HG02870 (cell line): ENCODE data around the gene GYPB.
"Not testable (repeated sequence)": the region's sequence is repeated elsewhere in the genome, so short reads cannot be mapped to it uniquely, and the experiment has no call there.

Experiments
- ATAC-seq: cut with Tn5 transposase; IDR thresholded peaks from one replicate; pipeline ENCODE4 v1.9.1; 2021; ENCODE audit warnings: mild to moderate bottlenecking, moderate library complexity; ENCODE audit not compliant: unreplicated experiment

Gene GYPB

GRCh38 chr4:144019277-144019676, at the start of gene GYPB:
Gene GYPB, minus strand, starts transcription at chr4:144019380. Its CDS starts 93 bp downstream, at chr4:144019287.
- not testable (repeated sequence) for ATAC-seq

GRCh38 chr4:144061556-144061955, 42.4 kb upstream of the GYPB start:
- ATAC-seq = not testable (repeated sequence)

- ATAC-seq = not testable (repeated sequence)
Observed at GRCh38 chr4:144060234-144060859, 41.2 kb upstream of the GYPB start.

DNA sequence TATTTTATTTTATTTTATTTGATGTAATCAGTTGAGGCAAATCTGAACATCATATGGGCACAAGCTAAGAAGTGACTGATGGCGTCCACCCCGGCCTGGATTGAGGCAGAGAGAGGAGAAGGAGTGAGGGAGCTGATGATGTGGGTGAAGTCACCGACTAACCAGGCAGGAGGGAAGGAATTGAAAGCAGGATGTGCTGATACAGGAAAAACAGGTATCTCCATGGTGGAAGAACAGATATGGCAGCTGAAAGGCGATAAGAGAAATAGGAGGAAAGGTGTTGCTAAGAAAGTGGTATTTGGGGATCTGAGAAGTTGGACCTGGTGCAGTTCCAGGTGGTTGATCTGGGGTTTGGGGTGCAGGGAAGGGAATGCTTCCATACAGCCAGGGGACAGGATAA, 37.6 kb upstream of the GYPB start:
- ATAC-seq = no peak

DNA sequence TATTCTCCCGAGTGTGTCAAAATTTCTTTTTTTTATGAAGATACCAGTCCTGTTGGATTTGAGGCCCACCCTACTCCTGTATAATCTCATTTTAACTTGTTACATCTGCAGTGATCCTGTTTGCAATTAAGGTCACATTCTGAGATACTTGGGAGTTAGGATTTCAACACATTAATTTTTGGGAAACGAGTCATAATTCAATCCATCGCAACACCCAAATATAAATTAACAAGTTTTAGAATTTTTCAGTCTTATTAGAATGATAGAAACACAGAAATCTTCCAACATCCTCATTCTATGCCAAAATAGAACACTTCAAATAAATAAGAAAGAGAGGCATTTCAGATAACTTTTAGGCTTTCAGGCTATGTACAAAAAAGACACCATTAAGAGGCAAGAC, 36.2 kb upstream of the GYPB start:
- not testable (repeated sequence) for ATAC-seq

DNA sequence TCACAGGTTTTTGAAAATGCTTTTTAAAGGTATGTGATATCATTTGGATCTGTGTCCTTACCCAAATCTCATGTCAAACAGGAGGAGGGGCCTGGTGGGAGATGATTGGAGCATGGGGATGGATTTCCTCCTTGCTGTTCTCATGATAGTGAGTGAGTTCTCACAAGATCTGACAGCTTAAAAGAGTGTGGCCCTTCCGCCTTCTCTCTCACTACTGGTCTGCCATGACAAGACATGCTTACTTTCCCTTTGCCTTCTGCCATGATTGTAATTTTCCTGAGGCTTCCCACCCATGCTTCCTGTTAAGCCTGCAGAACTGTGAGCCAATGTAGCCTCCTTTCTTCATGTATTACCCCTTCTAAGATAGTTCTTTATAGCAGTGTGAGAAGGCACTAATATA, 32.3 kb upstream of the GYPB start:
- not testable (repeated sequence) for ATAC-seq

DNA sequence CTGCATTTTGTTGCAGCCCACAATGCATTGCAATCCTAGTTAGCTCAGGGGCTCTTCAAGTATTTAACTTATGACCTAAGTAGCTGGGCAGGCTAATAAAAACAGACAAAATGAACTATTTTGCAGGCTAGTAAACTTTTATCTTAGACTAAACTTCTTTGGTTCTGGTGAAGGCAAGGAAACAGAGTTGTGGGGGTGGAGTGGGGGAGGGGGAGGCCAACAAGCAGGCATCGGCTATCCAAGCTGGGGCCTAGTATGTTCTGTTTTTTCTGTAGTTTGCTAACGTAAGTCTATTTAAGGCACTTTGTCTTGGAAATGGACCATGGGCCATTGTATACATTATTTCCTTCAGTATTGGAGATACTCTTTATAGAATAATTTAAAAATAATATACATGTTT, 31.5 kb upstream of the GYPB start:
- not testable (repeated sequence) for ATAC-seq

DNA sequence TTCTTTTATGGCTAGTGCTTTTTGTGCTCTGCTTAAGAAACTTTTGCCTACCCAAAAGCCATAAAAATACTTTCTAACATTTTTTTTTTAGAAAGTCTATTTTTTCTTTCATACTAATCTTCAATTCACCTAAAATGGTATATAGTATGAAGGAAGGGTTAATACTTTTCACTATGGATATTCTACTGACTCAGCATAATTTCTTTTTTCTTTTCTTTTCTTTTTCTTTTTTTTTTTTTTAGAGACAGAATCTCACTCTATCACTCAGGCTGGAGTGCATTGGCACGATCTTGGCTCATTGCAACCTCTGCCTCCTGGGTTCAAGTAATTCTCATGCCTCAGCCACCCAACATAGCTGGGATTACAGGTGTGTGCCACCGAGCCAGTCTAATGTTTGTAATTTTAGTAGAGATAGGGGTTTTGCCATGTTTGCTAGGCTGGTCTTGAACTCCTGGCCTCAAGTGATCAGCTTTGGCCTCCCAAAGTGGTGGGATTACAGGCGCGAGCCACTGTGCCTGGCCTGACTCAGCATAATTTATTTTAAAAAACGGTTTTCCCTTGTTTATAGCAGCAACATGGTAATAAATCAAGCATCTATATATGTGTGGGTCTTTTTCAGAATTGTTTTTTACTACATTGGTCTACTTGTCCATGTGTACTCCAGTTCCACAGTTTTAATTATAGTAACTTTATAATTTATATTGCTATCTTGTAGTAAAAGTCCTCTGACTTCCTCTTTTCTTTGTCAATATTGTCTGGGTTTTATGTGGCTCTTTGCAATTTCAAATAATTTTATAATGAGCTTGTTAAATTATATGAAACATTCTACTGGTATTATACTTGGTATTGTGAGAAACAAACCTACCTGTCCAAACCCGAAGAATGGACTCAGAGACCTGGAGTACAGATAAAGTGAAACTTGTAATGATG, 30.6 kb upstream of the GYPB start:
- not testable (repeated sequence) for ATAC-seq

GRCh38 chr4:144044936-144045335, 25.8 kb upstream of the GYPB start:
- not testable (repeated sequence) for ATAC-seq

- ATAC-seq = not testable (repeated sequence)
Observed at GRCh38 chr4:144032580-144032979, 13.4 kb upstream of the GYPB start.

GRCh38 chr4:144031875-144032274, 12.7 kb upstream of the GYPB start:
- ATAC-seq = not testable (repeated sequence)

GRCh38 chr4:144031369-144031768, 12.2 kb upstream of the GYPB start:
- ATAC-seq = not testable (repeated sequence)

GRCh38 chr4:144030708-144031107, 11.5 kb upstream of the GYPB start:
- ATAC-seq = peak; percentile 22

DNA sequence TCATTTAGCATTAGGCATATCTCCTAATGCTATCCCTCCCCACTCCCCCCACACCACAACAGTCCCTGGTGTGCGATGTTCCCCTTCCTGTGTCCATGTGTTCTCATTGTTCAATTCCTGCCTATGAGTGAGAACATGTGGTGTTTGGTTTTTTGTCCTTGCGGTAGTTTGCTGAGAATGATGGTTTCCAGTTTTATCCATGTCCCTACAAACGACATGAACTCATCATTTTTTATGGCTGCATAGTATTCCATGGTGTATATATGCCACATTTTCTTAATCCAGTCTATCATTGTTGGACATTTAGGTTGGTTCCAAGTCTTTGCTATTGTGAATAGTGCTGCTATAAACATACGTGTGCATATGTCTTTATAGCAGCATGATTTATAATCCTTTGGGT, 7.5 kb upstream of the GYPB start:
- ATAC-seq = not testable (repeated sequence)

DNA sequence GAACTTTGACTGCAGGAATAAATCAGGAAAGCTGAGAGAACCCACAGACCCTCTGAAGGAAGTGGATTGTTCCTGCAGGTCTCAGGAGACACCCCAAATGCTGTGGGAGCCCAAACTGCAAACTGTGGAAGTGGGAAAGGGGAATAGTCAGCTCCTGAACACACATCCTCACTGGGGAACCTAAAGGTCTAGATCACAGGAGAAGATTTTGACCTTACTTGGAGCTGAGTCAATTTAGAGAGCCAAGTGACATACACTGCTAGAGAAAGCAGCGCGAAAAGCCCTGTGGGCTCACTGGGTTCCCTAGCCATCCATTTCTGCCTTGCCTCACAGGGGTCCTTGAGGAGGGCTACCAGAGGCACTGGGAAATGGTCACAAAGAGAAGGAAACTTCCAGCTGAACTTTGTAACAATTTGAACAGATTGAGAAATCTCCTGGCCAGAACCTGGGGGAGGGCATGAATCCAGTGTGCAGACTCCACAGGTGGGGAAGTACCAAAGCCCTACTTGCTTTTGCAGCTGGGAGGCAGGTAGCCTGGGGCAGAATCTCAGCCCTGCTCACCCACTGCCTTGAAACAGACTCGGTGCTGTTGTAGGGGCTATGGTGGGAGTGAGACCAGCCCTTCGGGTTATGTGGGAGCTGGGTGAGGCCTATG, 5.3 kb upstream of the GYPB start:
- not testable (repeated sequence) for ATAC-seq

DNA sequence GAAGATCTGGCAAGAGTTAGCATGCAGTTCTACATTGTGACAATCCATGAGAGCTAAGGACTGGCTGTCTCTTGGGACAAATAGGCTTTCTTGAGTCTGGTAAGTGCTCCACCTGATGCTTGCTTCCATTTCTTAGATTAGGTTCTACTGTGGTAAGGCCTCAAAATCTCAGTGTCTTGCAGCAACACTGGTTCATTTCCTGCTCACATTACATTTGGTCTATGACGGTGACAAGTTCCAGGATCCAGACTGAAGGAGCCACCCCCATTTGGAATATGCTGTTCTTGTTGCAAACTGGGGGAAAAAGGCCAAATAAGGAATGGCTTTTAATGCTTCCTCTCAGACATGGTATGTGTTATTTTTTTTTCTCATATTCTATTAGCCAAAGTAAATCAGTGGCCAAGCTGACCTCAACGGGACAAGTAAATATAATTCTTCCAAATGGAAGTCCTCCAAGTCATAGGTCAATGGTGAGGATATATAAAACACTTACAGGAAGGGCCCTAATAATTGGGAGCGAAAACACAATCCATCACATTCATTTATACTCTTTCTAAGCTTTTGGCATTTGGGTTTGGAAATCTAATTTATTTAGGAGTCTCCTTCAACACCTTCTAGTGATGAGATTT, 3.7 kb upstream of the GYPB start:
- not testable (repeated sequence) for ATAC-seq

DNA sequence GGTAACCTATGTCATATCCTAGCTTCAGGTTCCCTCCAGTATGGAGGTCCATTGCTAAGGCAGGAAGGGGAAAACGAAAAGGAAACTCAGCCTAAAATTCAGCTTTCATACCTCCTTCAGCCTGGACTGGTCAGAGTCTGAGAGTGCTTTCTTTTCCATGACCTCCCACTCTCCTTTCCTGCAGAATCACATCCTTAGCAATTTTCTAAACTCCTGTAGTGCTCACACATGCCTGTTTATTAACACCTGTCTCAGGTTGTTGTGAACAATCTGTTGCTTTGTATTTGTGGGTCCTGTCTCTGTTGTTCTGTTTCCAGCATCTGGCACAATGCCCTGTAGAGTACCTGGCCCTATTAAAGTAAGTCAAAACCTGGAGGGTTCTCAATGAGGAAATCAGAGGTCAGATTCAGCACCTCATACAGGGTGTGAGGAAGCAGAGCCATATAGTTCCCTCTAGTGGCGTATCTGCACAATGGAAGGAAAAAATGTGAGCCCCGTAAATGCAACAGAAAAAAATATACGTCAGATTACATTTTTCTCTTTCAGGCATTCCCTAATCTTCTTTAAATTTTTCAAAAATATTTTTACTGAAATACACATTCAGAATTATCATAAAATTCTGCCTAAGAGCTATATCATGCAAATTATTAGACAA, 2.3 kb upstream of the GYPB start:
- peak; percentile 83 for ATAC-seq

DNA sequence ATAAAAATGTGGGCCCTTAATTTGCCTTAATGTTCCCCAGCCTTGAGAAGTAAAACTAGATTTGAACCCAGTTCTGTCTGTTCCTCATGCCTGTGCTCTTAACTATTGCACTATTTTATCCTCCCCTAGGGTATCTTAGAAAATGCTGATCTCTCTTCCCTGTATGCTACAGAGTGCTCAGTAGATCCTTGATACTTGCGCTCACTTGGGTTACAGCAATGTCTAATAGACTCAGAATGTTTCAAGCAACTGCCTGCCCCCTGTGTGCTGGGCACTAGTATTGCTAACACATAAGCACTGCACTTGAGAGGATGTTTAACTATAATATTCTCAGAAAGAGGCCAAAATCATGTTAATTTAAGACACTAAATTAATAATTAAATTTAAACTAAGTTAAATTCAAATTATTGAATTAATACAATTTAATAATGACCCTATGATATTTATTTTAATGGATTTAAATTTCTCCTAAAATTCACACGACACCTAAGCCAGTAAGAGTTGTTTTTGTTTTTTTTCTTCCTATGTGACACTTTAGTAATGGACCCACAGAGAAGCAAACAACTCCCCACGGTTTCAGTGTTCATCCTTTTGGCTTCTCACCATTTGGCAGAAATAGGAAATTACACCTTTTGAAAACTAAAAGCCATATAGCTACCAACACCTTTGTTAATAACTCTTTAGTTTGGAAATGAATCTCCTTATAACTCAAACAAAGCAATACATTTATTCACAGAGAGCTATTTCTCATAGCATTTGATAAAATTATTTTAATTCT, 768 bp downstream of the GYPB start:
- not testable (repeated sequence) for ATAC-seq

DNA sequence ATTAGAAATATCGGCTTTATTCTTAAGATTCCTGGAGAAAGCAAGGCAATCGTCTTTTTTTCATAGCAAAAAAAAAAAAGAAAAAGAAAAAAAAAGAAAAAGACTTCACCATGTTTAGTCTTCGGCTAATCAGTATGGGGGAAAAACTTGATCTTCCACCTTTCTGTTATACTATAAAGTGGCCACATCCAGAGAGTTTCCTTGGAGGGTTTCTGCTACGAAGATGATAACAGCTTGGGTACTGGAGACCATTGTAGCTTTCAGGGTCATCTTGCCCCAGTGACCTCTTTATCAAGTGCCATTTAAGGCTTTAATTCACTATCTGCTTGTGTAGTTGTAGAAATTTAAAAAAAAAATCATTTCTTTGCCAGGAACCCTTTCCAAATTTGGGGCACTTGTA, 1.9 kb downstream of the GYPB start:
- ATAC-seq = not testable (repeated sequence)
